Activated CD4-positive, CD25-positive, alpha-beta regulatory T cell treated with anti-CD3 and anti-CD28 coated beads, Interleukin-2, amount 50 U/mL, for 24 hours (primary cell): ENCODE data around the gene ERBB4.
A peak's percentile ranks its signal among the peaks of the same experiment; 100 is the strongest.

ENCODE experiments used
- ATAC-seq, 2 donors: fragments of 150-1000 bp; cut with Tn5 transposase; one replicate each; pipeline ENCODE4 v1.10.0; 2021; ENCODE audit warnings: mild to moderate bottlenecking in 1 of 2, moderate library complexity in 1 of 2

The ERBB4 gene

GRCh38 chr2:211373203-211373602 is 1165.4 kb downstream of the ERBB4 start:
- ATAC-seq, result no peak

- no peak for ATAC-seq
Observed at GRCh38 chr2:211371465-211371864, 1167.1 kb downstream of the ERBB4 start.

DNA sequence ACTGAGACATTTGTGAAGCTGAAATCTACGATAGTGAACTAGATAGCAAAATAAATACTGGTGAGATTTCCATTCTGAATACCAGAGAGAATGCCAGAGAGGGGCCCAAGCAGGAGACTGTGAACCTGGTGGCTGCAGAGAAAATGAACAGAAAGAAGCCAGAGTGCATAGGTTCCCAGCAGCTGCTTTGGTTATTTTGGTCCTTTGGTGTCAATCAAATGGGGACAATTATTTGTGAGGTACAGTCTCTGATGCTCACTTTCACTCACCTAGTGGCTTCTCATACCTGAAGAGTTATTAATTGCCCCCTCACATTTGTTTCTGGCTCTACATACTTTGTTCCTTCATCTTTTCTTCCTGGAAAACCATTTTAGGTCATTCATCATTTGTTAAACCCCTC is 1170.1 kb downstream of the ERBB4 start:
- no peak for ATAC-seq

GRCh38 chr2:211367711-211368110 is 1170.9 kb downstream of the ERBB4 start:
- peak; percentile 48 to 62 for ATAC-seq

- ATAC-seq, result no peak
Observed at GRCh38 chr2:211367293-211367692, 1171.3 kb downstream of the ERBB4 start.

DNA sequence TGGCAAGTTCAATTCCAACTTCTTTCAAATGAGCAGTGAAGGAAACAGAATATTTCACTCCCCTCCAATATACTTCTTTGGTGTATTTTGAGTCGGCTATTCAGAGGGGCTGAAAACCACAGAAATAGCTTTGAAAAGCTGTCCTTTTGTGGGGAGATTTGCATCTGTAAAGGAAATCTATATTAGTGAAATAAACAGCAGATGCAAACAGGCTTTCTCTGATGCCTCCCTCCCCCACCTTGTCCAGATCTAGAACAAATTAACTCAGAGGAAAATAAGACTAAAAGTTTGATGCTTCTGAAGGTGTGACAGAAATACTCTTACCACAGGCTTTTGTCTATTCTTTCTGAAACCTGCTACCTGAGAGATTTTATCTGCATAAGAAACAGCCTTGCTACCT is 1173.7 kb downstream of the ERBB4 start:
- no peak for ATAC-seq

DNA sequence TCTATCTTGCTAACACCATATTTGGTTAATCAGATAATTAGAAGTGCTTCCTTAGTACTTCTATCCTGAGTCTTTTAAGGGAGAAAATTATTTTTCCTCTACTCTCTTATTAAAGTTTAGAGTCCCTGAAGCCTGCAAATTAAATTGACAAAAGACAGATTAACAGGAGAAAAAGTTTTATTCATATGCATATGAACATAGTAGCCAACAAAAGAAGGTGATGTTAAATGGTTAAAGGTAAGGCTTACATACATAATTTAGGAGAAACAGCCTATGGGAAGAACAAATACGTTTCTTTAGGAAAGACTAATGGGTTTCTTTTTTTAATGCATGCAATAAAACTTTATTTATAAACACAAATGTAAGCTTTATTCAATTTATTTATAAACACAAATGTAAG is 1177.2 kb downstream of the ERBB4 start:
- ATAC-seq, result no peak

- ATAC-seq, result no peak
Observed at GRCh38 chr2:211359347-211359746, 1179.3 kb downstream of the ERBB4 start.

- ATAC-seq, result no peak
Observed at GRCh38 chr2:211358504-211358903, 1180.1 kb downstream of the ERBB4 start.

DNA sequence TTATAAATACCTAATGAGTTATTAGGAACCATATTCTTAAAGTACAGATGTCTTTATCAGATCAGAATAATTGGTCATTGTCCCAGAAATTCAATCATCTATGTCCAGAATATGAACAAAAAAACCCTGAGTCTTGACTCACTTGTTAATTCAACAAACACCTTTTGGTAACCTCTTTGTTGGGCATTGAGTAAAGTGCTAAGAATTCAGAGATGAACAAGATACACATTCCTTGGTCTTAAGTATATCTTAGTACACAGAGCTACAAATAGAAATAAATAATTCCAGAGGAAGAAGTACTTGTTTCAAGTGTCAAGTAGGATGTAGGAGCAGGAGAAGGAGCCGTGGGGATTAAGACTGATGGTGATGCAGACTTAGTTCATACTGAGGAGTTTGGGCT is 1184.1 kb downstream of the ERBB4 start:
- no peak for ATAC-seq

- ATAC-seq, result no peak
Observed at GRCh38 chr2:211351987-211352386, 1186.6 kb downstream of the ERBB4 start.

GRCh38 chr2:211349031-211349430 is 1189.6 kb downstream of the ERBB4 start:
- ATAC-seq, result no peak

DNA sequence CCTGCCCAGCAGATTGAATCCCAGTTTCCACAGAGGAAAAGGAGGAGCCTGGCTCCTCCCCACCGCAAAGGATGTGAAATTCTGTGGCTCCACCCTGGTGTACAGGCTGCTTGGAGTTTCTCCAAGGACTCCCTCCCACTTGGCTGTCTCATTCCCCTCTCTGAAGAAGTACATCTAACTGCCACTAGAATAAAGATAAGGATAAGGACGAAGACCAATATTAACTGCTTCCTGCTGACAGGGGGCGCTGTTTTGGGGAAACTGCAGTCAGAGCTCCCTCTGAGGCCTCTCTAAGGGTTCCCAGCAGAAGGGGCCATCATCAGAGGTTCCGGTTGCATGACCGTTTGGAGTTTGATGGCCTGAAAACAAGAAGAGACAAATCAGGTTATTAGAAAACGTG is 1191.3 kb downstream of the ERBB4 start:
- ATAC-seq, result no peak

GRCh38 chr2:211344289-211344688 is 1194.3 kb downstream of the ERBB4 start:
- no peak for ATAC-seq

DNA sequence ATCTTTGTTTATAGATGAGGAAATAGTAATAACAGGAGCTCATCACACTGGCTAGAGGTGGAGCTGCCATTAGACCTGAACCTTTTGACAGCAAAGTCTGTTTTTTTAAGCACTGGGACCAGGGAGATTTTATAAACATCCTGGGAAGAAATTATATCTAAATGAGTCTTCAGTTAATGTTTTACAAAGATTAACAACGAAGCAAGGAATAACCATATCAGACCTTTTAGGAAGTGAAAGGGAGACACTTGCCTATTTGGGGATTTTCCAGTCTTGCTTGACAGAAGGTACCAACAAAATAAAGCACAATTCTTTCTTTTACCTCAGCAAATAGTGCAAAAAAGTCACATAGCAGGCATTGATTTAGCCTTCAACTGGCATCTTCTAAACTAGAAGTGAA is 1205.2 kb downstream of the ERBB4 start:
- ATAC-seq, result no peak

DNA sequence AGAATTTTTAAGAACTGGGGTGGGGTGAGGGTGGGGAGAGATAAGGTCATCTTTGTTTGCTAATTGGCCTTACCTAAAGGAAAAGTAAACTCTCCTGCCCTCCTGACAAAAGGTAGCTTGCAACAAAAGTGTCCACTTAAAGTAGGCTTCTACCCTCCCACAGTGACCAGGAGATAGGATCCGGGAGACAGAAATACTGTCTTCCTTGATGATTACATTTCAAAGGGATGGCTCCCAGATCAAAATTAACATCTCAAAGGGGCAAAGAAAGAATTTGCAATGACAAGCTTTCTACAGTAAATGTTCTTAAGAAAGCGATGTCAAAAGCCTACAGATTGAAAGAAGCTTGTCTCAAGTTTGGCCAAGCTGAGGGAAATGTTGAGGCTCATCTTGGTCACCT is 1206.9 kb downstream of the ERBB4 start:
- ATAC-seq, result no peak

GRCh38 chr2:211329882-211330281 is 1208.7 kb downstream of the ERBB4 start:
- no peak for ATAC-seq

DNA sequence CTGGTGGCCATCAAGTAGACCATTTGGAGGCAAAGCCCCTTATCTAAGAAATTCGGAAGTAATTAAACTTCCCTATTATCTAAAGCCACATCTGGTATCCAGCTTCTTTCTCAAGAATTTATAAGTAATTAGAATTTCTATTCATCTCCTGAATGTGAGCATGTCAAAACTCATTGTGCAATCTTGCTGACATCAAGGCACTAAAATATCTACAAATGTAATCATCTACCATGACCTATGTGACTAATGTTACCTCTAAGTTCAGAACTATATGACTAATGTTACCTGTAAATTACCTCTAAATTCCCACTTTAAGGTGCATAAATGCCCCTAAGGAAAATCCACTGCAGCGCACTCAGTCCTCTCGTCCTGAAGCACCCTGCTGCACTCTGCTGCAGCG is 1209.2 kb downstream of the ERBB4 start:
- no peak for ATAC-seq

DNA sequence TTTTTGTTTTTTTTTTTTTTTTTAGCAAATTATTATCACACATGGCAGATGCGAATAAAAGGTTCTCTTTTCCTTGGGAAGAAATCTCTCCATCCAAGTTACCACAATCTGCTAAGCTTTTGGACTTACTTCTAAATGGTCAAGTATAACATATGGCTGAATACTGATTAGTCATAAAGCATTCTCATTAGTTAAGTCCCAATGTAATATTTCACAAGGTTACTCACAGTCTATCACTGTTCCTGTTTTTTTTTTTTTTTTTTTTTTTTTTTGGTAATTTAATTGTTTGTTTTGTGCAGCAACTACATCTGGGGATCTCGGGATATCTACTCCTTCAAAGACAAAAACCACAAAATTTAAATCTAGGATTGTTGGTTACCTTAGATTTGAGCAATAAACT is 1210.5 kb downstream of the ERBB4 start:
- no peak for ATAC-seq
